HEK293 (cell line): Measurements from ENCODE around the gene ARMH3.

Source experiments
- BCL11A ChIP-seq: fragments of 450-650 bp; formaldehyde crosslinking; IDR thresholded peaks from 2 replicates; pipeline ENCODE4 v1.5.1; 2016; ENCODE audit warnings: low read depth, missing biosample characterization, missing genetic modification characterization
- KLF9 ChIP-seq: fragments of 450-650 bp; formaldehyde crosslinking; IDR thresholded peaks from 2 replicates; pipeline ENCODE4 v1.5.1; 2016; ENCODE audit warnings: missing biosample characterization, missing genetic modification characterization, low read depth
- REST ChIP-seq: fragments of 450-650 bp; formaldehyde crosslinking; IDR thresholded peaks from 2 replicates; pipeline ENCODE4 v1.5.1; 2016; ENCODE audit warnings: missing biosample characterization, missing genetic modification characterization
- ZEB2 ChIP-seq: fragments of 450-650 bp; formaldehyde crosslinking; IDR thresholded peaks from 2 replicates; pipeline ENCODE4 v1.5.1; 2016; ENCODE audit warnings: missing biosample characterization, missing genetic modification characterization
- ZNF133 ChIP-seq: fragments of 450-650 bp; formaldehyde crosslinking; IDR thresholded peaks from 2 replicates; pipeline ENCODE4 v1.5.1; 2016; ENCODE audit warnings: missing biosample characterization, missing genetic modification characterization
- ZNF311 ChIP-seq: fragments of 450-650 bp; formaldehyde crosslinking; IDR thresholded peaks from 2 replicates; pipeline ENCODE4 v1.5.1; 2017; ENCODE audit warnings: missing biosample characterization, missing genetic modification characterization, borderline replicate concordance
- ZNF449 ChIP-seq: fragments of 450-650 bp; formaldehyde crosslinking; IDR thresholded peaks from 2 replicates; pipeline ENCODE4 v1.5.1; 2017; ENCODE audit warnings: missing biosample characterization, mild to moderate bottlenecking, missing genetic modification characterization, moderate library complexity
- ZNF530 ChIP-seq: fragments of 450-650 bp; formaldehyde crosslinking; IDR thresholded peaks from 2 replicates; pipeline ENCODE4 v1.5.1; 2016; ENCODE audit warnings: low read depth, missing biosample characterization, missing genetic modification characterization
- ZNF639 ChIP-seq: fragments of 450-650 bp; formaldehyde crosslinking; IDR thresholded peaks from 2 replicates; pipeline ENCODE4 v1.5.1; 2016; ENCODE audit warnings: missing biosample characterization, missing genetic modification characterization
- ZNF837 ChIP-seq: fragments of 450-650 bp; formaldehyde crosslinking; IDR thresholded peaks from 2 replicates; pipeline ENCODE4 v1.5.1; 2016; ENCODE audit warnings: missing biosample characterization, missing genetic modification characterization
- TF ChIP-seq, protein P1 (sequence below): fragments of 450-650 bp; formaldehyde crosslinking; IDR thresholded peaks from 2 replicates; pipeline ENCODE4 v1.5.1; 2016; ENCODE audit warnings: missing biosample characterization, missing genetic modification characterization

GRCh38 chr10:101894266-101894665 lies 161.7 kb downstream of the ARMH3 start:
- no peak for TF ChIP-seq KLF9 (tag by site-specific recombination)
- TF ChIP-seq BCL11A (tag by site-specific recombination): no peak
- no peak for TF ChIP-seq ZEB2 (tag by site-specific recombination)
- TF ChIP-seq, protein P1, sequence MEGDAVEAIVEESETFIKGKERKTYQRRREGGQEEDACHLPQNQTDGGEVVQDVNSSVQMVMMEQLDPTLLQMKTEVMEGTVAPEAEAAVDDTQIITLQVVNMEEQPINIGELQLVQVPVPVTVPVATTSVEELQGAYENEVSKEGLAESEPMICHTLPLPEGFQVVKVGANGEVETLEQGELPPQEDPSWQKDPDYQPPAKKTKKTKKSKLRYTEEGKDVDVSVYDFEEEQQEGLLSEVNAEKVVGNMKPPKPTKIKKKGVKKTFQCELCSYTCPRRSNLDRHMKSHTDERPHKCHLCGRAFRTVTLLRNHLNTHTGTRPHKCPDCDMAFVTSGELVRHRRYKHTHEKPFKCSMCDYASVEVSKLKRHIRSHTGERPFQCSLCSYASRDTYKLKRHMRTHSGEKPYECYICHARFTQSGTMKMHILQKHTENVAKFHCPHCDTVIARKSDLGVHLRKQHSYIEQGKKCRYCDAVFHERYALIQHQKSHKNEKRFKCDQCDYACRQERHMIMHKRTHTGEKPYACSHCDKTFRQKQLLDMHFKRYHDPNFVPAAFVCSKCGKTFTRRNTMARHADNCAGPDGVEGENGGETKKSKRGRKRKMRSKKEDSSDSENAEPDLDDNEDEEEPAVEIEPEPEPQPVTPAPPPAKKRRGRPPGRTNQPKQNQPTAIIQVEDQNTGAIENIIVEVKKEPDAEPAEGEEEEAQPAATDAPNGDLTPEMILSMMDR (tag by site-specific recombination): no peak
- TF ChIP-seq ZNF530 (tag by site-specific recombination): no peak
- no peak for TF ChIP-seq ZNF449 (tag by site-specific recombination)
- TF ChIP-seq ZNF311 (tag by site-specific recombination): no peak
- no peak for TF ChIP-seq ZNF133
- TF ChIP-seq ZNF837: no peak
- TF ChIP-seq ZNF639 (tag by site-specific recombination): no peak
- no peak for TF ChIP-seq REST
